HG03060 (cell line): ENCODE results near the gene BMX.

Source experiments
- ATAC-seq: cut with Tn5 transposase; IDR thresholded peaks from one replicate; pipeline ENCODE4 v1.9.1; 2021; ENCODE audit warnings: low read depth, moderate number of reproducible peaks; ENCODE audit not compliant: unreplicated experiment

Gene BMX

GRCh38 chrX:15500497-15500966, at the start of gene BMX:
BMX (plus strand) TSS chrX:15500807; CDS start chrX:15508354, 7,547 bp downstream.
- ATAC-seq = no peak

DNA sequence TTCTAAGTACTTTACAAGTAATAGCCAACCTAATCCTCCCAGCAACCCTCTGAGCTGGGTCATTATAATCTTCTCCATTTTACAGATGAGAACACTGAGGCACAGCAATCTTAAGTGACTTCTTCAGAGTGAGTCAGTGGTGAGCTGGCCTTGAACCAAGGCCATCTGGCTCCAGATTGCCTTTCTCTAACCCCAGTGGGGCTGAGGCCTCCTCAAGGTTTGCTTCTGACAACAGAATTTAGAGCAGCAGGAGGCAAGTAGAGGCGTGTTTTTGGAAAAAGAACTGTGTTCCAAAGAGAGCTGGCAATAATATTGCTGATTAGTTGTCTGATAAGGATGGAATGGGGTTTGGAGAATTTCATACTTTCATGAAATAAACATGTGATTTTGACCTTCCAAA, 48.7 kb upstream of the BMX start:
- no peak for ATAC-seq

- no peak for ATAC-seq
These were observed 35.9 kb upstream of the BMX start for GRCh38 chrX:15464704-15465103.

DNA sequence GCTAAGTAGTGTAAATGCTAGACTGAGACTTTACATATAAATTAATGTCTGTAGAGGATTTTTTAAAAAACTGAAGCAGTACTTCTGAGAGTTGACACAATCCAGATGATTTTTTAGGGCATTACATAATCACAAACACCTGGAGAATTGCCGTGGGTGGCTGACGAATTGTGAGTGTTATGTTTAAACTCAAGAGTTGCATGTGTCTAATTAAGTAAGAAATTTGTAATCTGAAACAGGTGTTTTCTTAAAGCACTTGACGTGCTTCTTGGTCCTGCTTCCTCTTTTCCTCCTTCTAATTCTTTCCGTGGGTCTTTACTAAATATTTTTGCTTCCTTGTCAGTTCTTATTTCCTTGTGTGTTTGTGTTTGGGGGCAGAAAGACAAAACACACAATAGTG, 35.3 kb upstream of the BMX start:
- peak; percentile 44 for ATAC-seq

DNA sequence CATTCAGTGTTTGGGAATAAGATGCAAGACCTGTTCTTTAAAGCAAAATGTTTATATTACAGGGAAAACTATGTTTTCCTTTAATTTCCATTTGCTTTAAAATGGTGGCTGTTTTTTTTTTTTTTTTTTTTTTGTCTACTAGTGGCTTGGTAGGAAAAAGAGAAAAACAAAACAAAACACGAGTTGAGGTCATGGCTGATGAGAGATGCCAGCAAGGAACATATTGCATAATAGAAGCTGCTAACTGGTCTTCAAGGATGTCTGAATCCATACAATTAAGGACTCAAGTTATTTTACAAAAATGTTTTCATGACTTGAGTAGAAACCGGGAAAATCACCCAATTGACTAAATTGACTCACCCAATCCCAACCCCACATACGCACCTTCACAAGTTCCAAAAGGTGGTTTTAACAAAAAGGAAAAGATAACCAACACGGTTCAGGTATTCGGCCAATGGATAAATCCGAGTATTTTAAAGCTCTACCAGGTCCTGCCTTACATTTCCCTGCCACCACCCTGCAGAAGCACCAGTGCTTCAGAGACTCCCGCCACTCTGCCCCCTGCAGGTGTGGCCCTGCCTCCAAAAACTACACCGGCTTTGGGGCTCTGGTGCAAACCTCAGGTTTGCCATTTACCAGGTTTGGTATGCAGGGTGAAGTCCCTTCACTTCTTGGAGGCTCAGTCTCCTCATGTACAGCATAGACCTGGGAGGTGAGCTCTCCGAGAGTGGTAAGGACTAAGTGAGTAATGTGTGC, 34.5 kb upstream of the BMX start:
- no peak for ATAC-seq

- ATAC-seq = no peak
These were observed 32.6 kb upstream of the BMX start for GRCh38 chrX:15468036-15468435.

DNA sequence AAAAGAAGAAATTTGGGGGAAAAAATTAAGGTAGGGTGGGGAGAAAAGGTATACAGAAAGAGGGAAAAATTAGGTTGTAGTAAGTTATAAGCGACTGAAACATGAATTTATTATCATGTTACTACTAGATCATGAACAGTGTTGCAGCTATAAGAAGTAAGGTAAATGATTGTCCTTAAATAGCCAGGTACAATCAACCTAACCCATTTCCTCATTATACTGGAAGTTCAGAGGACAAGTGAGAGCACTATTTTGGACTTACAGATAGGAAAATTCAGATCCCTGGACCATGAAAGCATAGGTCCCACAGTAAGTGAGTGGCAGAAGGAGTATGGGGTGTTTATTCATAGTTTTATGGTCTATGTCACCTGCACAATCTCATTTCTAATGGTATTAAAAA, 31.0 kb upstream of the BMX start:
- ATAC-seq = no peak

DNA sequence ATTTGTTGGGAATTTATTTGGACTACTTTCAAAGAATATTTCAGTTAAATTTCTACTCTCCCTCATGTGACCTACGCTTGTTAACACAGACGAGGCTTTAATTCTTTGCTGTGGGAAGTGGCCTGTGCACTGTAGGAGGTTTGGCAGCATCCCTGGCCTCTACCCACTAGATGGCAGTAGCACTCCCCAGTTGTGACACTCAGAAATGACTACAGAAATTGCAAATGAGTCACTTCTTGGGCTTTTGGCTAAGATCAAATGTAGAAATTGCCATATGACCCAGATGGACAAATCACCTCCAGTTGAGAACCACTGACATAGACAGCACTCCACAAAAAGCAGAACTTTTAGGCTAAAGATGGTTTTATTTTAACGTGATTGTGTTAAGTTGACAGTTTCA, 29.6 kb upstream of the BMX start:
- peak; percentile 47 for ATAC-seq

DNA sequence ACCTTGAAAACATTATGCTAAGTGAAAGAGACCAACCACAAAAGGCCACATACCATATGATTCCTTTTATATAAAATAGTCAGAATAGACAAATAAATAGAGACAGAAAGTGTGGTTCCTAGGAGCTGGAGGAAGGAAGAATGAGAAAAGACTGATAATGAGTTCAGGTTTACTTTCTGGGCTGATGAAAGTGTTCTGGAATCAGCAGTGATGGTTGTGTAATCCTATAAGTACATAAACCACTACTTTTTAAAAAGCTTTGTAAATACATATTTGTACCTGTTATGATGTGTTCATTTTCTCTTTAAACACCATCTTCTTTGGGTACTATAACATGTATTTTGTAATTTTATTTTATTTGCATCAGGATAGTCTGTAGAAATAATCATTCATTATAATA, 28.1 kb upstream of the BMX start:
- no peak for ATAC-seq

- ATAC-seq = no peak
These were observed 26.6 kb upstream of the BMX start for GRCh38 chrX:15474028-15474427.

- no peak for ATAC-seq
These were observed 25.6 kb upstream of the BMX start for GRCh38 chrX:15475021-15475420.

- ATAC-seq = no peak
These were observed 25.1 kb upstream of the BMX start for GRCh38 chrX:15475486-15475885.

GRCh38 chrX:15483891-15484290, 16.7 kb upstream of the BMX start:
- no peak for ATAC-seq

DNA sequence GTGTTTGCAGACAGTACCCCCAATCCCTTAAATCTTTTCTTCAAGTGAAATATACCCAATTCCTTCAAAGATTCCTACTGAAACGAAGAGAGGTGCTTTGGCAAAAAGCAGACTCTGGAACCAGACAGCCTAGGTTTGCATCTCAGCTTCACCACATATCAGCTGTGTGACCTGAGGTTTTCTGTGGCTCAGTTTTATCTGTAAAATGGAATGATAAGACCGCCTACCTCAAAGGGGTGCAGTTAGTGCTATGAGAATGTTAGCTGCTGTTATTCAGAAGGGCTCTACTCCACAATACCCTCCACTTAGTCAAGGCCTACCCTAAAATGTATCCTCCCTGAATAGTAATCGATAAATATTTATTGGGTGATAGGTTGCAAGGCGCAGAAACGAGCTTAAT, 8.1 kb upstream of the BMX start:
- ATAC-seq = no peak

DNA sequence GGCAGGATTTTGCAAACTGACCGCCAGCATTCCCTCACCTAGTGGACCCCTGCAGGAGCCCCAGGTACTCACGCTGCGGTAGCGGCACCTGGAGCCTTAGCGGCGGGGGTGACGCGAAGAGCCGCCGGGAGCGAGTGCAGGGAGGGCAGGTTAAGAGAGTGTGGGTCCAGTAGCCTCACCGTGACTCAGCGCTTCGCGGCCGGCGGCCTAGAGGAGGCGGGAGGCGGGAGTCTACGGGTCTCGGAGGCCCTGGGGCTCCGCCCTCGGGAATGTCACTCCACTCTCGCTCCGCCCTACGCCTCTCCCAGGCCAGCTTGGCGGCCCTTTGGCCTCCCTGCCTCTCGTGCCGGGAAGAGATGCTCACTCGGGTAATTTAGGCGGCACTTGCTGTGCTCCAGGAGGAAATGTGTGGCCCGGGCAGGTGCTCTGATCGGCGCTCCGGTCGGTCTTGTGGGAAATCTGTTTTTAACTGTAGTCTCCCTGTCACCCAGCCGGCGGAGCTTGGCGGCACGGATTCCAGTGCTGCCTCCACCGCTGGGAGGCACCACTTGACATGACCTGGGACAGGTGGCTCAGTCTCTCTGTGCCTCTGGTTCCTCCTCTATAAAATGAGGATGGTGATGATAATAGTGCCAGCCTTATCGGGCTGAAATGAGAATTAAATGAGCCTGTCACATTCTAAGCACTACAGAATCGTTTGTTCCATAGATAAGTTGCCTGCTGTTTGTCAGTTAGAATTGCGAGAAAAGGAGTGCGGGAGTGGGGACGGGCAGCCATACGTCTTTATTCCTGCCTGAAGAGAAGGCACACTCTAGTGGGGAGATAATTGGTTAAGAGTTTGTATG, 7.3 kb upstream of the BMX start, which contains the start of gene PIR:
Gene PIR, minus strand, starts transcription at position 216 of the 845 bp plus-strand sequence. CDS start 2,076 bp downstream, outside the sequence.
- peak; percentile 77 for ATAC-seq

DNA sequence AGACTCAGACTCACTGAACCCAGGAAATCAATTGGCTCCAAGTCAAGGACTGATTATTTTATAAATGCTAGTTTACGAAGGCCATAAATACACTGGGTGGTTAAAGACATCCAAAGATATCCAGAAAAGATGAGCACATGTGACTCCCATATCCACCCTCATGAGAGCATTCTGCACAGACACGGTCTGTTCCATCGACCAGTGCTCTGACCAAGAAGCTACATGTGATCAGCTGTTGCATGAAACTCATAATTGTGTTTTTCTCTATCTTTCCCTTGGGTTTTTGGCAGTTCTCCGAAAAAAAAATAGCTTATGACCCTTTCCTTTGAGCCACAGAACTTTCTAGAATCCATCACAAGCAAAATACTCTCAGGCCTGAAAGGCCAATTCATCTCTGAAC, 4.8 kb upstream of the BMX start:
- ATAC-seq = no peak

DNA sequence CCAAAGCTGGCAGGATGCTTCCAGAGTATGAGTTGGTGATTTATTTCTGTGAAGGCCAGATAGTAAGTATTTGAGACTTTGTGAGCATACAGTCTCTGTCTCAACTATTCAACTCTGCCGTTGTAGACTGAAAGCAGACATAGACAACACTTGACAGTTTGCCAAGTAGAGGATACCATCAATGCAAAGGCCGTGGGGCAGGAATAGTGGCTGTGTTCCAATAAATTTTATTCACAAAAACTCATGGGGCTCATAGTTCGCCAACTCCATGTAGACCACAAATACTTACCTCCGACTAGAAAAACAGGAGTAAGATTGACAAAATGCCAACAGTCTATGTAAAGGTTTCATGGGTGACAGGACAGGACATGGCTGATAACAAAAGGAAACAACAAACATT, 3.8 kb upstream of the BMX start:
- ATAC-seq = no peak

DNA sequence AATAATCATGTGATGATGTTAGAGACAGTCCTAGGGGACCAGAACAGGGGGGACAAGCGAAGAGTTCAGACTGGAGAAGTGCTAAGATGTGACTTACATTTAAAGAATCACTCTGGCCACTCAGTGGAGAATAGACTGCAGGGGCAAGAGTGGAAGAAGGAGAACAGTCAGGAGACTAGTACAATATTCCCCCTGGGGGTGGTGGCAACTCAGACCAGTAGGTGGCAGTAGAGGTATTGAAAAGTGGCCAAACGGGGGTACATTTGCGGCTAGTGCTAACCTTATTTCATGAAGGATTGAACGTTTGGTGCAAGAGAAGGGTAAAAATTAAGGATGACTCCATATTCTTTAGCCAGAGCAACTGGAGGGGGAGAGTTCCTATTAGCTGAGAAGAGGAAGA, 2.7 kb upstream of the BMX start:
- no peak for ATAC-seq

GRCh38 chrX:15498741-15499140, 1.9 kb upstream of the BMX start:
- ATAC-seq = no peak

DNA sequence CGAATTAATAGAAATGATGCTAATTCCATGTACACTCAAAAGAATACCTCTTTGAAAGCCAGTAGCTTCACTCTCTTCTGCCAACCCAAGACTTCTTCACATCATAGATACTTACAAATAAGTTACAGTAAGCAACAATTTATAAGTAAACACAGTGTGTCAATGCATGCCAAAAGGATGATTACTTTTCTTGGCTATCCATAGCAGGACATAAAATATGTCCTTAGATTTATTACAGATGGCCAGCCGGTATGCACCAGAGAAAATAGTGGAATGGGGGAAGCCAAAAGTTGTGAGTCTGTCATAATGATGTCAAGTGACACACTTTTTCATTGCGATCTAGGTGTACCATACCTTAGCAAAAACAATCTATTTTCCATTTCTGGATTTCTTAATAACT, 631 bp upstream of the BMX start:
- ATAC-seq = no peak

- no peak for ATAC-seq
These were observed 899 bp downstream of the BMX start for GRCh38 chrX:15501506-15501905.

GRCh38 chrX:15504661-15505060, 4.1 kb downstream of the BMX start:
- ATAC-seq = no peak
